Fibroblast of the conjunctiva (primary cell): ENCODE results near the gene C9orf85.

Experiments used
- DNase-seq: peaks from one replicate; pipeline ENCODE4 v3.0.0-alpha.2; 2010; ENCODE audit warnings: low read depth

C9orf85 gene

GRCh38 chr9:71904076-71904475 is 7.4 kb upstream of the C9orf85 start:
- DNase-seq: no peak

DNA sequence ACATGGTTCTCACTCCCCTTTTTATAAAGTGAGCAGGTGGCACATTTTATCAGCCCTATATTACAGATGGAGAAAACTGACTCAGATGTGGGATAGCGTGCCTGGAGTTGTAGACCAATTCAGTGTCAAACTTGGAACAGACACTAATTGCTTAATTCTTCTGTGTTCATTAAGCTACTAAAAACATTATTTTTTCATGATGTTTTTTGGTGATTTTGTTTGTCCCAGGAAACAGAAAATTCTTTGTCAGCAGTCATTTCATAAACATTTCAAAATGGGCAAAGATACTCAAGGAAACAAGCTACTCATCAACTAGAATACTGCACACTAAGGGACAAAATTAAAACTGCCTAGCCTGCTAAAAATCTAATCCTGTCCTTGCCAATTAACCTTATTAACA is 2.6 kb upstream of the C9orf85 start:
- DNase-seq: no peak

GRCh38 chr9:71909887-71910649 is 1.4 kb upstream of the C9orf85 start:
- peak; percentile 5 for DNase-seq

GRCh38 chr9:71910650-71911060 is 784 bp upstream of the C9orf85 start:
- DNase-seq: no peak

- DNase-seq: peak; percentile 21
Observed at GRCh38 chr9:71911908-71912335, 483 bp downstream of the C9orf85 start.

DNA sequence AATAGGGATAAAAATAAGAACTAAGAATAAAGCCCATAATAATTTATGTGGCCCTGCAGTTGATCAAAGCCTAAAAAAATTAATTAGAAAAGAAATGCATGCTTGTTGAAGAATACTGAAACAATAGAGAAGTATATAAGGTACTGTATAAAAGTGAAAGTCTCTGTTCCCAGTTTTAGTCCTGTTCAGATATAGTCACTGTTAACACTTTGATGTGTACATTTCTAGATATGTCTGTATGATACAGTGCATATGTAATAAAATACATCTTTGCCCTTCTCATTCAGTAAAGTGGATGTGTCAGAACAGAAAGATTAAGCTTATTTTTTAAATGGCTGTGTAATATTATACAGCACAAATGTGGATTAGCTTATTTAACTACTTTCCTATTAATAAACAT is 4.1 kb downstream of the C9orf85 start:
- DNase-seq: no peak

- no peak for DNase-seq
Observed at GRCh38 chr9:71916834-71917534, 5.5 kb downstream of the C9orf85 start.

GRCh38 chr9:71918419-71918818 is 7.0 kb downstream of the C9orf85 start:
- no peak for DNase-seq

- no peak for DNase-seq
Observed at GRCh38 chr9:71920456-71921189, 9.2 kb downstream of the C9orf85 start.

GRCh38 chr9:71921190-71921814 is 9.9 kb downstream of the C9orf85 start:
- DNase-seq: no peak

GRCh38 chr9:71924576-71924975 is 13.1 kb downstream of the C9orf85 start:
- DNase-seq: no peak

GRCh38 chr9:71925834-71926233 is 14.4 kb downstream of the C9orf85 start:
- no peak for DNase-seq

- no peak for DNase-seq
Observed at GRCh38 chr9:71928376-71928775, 16.9 kb downstream of the C9orf85 start.

DNA sequence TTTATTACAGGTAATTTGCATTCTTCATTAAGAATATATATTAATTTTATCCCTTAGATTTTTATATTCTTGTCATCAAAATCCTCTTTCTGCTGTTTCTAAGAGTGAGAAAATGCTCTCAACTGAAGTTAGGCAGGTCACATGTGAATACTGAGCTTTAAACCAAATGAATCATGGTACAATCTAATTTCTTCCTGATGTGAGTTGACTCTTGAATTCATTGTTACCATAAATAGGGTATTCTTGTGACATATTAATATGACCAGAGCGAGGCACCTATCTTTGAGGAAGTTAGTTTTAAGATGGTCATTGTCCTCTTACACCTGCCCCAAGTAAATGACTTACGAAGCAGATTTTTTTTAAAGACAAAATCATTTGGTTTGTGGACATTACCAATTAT is 17.4 kb downstream of the C9orf85 start:
- no peak for DNase-seq

DNA sequence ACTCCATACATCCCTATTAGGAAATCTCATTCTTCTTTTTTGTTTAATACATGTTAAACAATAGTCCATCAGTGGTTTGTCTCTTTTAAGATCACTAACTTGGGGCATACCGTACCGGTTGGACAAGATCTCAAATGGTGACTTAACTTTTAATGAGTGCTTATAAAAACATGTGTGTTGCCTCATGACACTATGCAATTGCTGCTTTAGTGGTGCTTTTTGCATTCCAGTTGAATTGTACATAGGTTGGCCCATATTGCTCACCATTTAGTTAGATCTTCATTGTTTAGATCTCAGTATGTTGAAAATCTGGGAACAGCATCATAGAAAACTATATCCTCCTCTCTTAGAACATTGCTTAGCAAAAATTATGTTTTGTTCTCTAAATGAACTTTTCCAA is 17.8 kb downstream of the C9orf85 start:
- DNase-seq: no peak

DNA sequence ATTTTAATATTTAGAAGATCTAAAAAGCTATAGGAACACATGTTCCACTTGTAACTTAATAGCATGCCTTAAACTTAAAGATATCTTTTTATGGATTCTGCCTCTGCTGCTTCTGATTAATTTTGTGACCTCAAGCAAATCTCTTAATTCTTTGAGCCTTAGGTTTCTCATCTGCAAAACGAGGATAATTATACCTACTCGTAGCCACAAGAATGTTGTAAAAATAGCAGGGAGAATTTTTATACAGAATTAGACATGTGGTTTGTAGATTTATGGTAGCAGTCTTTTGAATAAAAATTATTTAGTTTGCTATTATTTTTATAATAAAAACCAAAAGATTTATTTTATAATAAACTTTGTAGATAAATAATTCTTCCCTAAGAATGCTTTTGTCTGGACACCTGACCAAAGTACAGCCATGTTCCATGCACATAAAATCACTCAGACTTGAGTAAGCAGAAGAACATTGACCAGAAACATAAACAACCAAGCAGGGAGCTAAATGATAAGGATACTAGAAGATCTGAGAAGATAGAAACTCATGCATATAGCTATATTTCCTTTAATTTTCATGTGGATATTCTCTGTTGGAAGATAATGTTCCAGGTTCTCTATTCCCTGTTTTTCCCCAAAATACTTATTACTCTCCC is 18.5 kb downstream of the C9orf85 start:
- DNase-seq: no peak

GRCh38 chr9:71931166-71931565 is 19.7 kb downstream of the C9orf85 start:
- DNase-seq: no peak

- no peak for DNase-seq
Observed at GRCh38 chr9:71936066-71936465, 24.6 kb downstream of the C9orf85 start.

DNA sequence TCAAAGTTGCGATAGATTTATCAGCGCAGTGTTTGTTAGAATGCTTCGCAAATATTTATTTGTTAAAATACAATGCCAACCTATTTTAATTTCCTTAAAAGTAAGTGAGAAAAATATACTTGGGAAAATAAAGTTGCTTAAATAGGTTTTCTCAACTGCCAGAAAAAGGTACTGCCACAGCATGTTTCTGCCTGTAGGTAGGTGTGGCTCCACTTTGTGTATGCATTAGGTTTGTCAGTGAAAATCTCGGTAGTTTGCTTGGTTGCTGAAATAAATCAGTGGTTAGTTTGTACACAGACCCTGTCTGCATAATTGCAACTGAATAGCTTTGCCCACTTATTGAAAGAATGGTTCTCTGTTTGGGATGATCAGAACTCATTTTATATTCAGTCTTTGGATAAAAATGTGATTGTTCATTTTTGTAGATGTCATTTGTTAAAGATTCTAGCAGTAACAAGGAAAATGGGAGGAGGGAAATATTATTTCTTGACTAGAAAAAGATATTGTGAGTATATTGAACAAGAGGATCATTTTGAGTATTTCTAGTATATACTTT is 25.7 kb downstream of the C9orf85 start:
- DNase-seq: no peak

DNA sequence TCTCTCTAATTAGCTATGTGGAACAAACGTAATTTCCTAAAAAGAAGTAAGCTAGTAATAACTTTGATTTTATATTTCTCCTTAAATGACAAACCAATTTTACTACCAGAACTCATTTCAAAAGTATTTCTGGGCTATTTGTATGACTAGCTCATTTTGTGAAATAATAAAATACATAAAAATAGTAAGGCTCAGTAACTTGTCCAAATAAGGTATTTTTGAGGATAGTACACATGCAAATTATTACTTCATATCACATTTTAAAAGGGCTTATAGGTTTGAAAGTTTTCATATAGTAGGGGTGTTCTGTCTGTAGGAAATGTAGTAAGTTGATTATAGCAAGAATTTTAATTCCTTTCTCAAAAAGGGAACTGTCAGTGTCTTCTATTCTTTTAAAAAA is 26.5 kb downstream of the C9orf85 start:
- no peak for DNase-seq

- no peak for DNase-seq
Observed at GRCh38 chr9:71941060-71941568, 29.7 kb downstream of the C9orf85 start.
